Panc1 (cell line): ENCODE measurements around the gene S100A10. TPM values are rescaled to one million over a fixed set of nuclear protein-coding genes. Genes with fewer than 3 reads are reported as not detected.

ENCODE experiments used
- ATAC-seq: fragments of 200-7000 bp; cut with Tn5 transposase; 2 replicates; pipeline ENCODE4 v1.9.1; 2020; ENCODE audit warnings: mild to moderate bottlenecking, moderate library complexity
- BruUV-seq: library from RNA; stranded (reverse); fragments of 400-500 nt; replicated peaks from 2 replicates; lab custom pipeline; 2021; lab: Mats Ljungman, UMichigan
- CTCF ChIA-PET: fragments of 300-600 bp; sonication (Branson Sonifier 250); formaldehyde crosslinking; loops from one replicate; lab custom pipeline; 2022; ENCODE audit warnings: antibody characterized with exemption; lab: Charles Lee
- POLR2A ChIA-PET: fragments of 300-600 bp; sonication (Branson Sonifier 250); formaldehyde crosslinking; loops from one replicate; lab custom pipeline; 2022; ENCODE audit warnings: antibody characterized with exemption; lab: Charles Lee
- DNase-seq: peaks from one replicate; pipeline ENCODE4 v3.0.0-alpha.2; 2010; ENCODE audit warnings: low read depth, low spot score
- H3K27ac ChIP-seq: 2 replicates; pipeline ENCODE4 v1.5.1; 2011; ENCODE audit warnings: mild to moderate bottlenecking, low read length, inconsistent platforms
- H3K27me3 ChIP-seq: fragments of 200-500 bp; sonication (Bioruptor generic); 2 replicates; pipeline ENCODE4 v1.6.0; 2014; ENCODE audit warnings: low read length, inconsistent platforms; ENCODE audit not compliant: control insufficient read depth, insufficient read depth
- H3K36me3 ChIP-seq: fragments of 200-500 bp; sonication (Bioruptor generic); 2 replicates; pipeline ENCODE4 v1.5.1; 2014; ENCODE audit warnings: inconsistent platforms, mild to moderate bottlenecking, low read length, moderate library complexity; ENCODE audit not compliant: control insufficient read depth, insufficient read depth
- H3K4me1 ChIP-seq: 2 replicates; pipeline ENCODE4 v1.5.1; 2011; ENCODE audit warnings: inconsistent platforms, mild to moderate bottlenecking, low read length, moderate library complexity; ENCODE audit not compliant: control insufficient read depth, insufficient read depth
- H3K4me3 ChIP-seq, 2 experiments: 2 replicates each; pipeline ENCODE4 v1.5.1; 2011 to 2012; ENCODE audit warnings: low read depth in 2 of 2, low read length in 2 of 2, mild to moderate bottlenecking in 2 of 2, inconsistent platforms in 1 of 2, moderate library complexity in 1 of 2
- H3K9me3 ChIP-seq: fragments of 200-500 bp; sonication (Bioruptor generic); 2 replicates; pipeline ENCODE4 v1.5.1; 2014; ENCODE audit warnings: low read depth, mild to moderate bottlenecking, inconsistent platforms, low read length, moderate library complexity; ENCODE audit not compliant: control insufficient read depth, insufficient read depth
- POLR2AphosphoS5 ChIP-seq: IDR thresholded peaks from 2 replicates; pipeline ENCODE4 v1.6.1; 2012; ENCODE audit warnings: mild to moderate bottlenecking, low read depth, low read length, moderate library complexity
- SIN3A ChIP-seq: IDR thresholded peaks from 2 replicates; pipeline ENCODE4 v1.6.1; 2012; ENCODE audit warnings: low read depth, mild to moderate bottlenecking, low read length, moderate library complexity, borderline replicate concordance; ENCODE audit not compliant: insufficient read depth
- TCF7L2 ChIP-seq: IDR thresholded peaks from 2 replicates; pipeline ENCODE4 v1.6.1; 2011; ENCODE audit warnings: mild to moderate bottlenecking, low read depth, low read length, inconsistent platforms
- in situ Hi-C: cut with HindIII; loops from 2 replicates; pipeline ENCODE4 v1.10.0; 2016; ENCODE audit warnings: low sequenced_read_pairs, low pct_unique_long_range_greater_than_20kb
- intact Hi-C: fragments of 100-400 bp; cut with micrococcal nuclease; formaldehyde crosslinking; loops from one replicate; pipeline ENCODE4 v1.10.0; 2022; ENCODE audit not compliant: unreplicated experiment
- total RNA-seq: library from RNA; stranded (reverse); gene quantifications from one replicate; pipeline ENCODE4 v1.2.1, GENCODE V29; 2021; ENCODE audit not compliant: unreplicated experiment
- TF ChIP-seq, protein P1 (sequence below): fragments of 450-650 bp; IDR thresholded peaks from 2 replicates; pipeline ENCODE4 v1.5.1; 2017; ENCODE audit warnings: mild to moderate bottlenecking
- TF ChIP-seq, protein P2 (sequence below), 2 experiments: IDR thresholded peaks; 2 replicates each; pipeline ENCODE4 v1.6.1; 2011 to 2012; ENCODE audit warnings: low read depth in 2 of 2, control low read depth in 1 of 2, low read length in 1 of 2, mild to moderate bottlenecking in 1 of 2, moderate library complexity in 1 of 2; ENCODE audit not compliant: insufficient read depth in 1 of 2

S100A10 gene
- total RNA-seq, 1 experiment from 2014 or later, result 1,621 TPM

DNA sequence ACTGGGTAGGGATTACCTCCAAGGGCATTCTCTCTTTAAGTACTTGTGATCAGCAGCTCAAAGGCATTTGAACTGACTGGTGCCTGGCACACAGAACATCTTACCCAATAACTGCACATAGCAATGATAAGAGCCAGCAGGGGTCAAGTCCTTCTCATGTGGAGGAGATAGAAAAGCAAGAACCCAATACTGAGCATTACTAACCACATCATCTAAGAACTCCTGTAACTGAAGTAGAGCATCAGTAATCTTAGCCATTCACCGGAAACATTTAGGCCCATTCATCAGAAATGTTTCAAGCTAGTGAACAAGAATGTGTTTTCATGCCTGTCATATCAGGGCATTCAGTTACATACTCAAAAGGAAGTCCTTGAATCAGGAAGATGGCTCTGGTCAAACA lies 50.8 kb downstream of the S100A10 start:
- BruUV-seq, result no TSS peak
- POLR2A ChIA-PET, result no interaction called here
- Histone ChIP-seq H3K36me3 (no peaks in the 10 kb centered on the region), H3K27me3 (no peaks in the 10 kb centered on the region), H3K4me1 (peaks cover 52% of the 10 kb centered on the region), H3K27ac (peak overlapping the region; percentile 41; the same call in 1 of the 2 replicates), H3K4me3 (no peak overlapping the region), H3K9me3 (no peaks in the 10 kb centered on the region)
- in situ Hi-C loops (no loop called here), intact Hi-C loops (no loop called here)
- DNase-seq, result no peak
- CTCF ChIA-PET, result no interaction called here
- TF ChIP-seq, protein P1, sequence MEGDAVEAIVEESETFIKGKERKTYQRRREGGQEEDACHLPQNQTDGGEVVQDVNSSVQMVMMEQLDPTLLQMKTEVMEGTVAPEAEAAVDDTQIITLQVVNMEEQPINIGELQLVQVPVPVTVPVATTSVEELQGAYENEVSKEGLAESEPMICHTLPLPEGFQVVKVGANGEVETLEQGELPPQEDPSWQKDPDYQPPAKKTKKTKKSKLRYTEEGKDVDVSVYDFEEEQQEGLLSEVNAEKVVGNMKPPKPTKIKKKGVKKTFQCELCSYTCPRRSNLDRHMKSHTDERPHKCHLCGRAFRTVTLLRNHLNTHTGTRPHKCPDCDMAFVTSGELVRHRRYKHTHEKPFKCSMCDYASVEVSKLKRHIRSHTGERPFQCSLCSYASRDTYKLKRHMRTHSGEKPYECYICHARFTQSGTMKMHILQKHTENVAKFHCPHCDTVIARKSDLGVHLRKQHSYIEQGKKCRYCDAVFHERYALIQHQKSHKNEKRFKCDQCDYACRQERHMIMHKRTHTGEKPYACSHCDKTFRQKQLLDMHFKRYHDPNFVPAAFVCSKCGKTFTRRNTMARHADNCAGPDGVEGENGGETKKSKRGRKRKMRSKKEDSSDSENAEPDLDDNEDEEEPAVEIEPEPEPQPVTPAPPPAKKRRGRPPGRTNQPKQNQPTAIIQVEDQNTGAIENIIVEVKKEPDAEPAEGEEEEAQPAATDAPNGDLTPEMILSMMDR, result no peak
- TF ChIP-seq, protein P2, sequence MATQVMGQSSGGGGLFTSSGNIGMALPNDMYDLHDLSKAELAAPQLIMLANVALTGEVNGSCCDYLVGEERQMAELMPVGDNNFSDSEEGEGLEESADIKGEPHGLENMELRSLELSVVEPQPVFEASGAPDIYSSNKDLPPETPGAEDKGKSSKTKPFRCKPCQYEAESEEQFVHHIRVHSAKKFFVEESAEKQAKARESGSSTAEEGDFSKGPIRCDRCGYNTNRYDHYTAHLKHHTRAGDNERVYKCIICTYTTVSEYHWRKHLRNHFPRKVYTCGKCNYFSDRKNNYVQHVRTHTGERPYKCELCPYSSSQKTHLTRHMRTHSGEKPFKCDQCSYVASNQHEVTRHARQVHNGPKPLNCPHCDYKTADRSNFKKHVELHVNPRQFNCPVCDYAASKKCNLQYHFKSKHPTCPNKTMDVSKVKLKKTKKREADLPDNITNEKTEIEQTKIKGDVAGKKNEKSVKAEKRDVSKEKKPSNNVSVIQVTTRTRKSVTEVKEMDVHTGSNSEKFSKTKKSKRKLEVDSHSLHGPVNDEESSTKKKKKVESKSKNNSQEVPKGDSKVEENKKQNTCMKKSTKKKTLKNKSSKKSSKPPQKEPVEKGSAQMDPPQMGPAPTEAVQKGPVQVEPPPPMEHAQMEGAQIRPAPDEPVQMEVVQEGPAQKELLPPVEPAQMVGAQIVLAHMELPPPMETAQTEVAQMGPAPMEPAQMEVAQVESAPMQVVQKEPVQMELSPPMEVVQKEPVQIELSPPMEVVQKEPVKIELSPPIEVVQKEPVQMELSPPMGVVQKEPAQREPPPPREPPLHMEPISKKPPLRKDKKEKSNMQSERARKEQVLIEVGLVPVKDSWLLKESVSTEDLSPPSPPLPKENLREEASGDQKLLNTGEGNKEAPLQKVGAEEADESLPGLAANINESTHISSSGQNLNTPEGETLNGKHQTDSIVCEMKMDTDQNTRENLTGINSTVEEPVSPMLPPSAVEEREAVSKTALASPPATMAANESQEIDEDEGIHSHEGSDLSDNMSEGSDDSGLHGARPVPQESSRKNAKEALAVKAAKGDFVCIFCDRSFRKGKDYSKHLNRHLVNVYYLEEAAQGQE (IDR thresholded peaks at IDR 0.05; ENCODE audit: insufficient read depth in 1 of 2, low read depth in 2 of 2, low read length in 1 of 2), result no peak
- no peak for TF ChIP-seq TCF7L2
- no peak for TF ChIP-seq POLR2AphosphoS5
- TF ChIP-seq SIN3A, result no peak
- ATAC-seq, result no peak

DNA sequence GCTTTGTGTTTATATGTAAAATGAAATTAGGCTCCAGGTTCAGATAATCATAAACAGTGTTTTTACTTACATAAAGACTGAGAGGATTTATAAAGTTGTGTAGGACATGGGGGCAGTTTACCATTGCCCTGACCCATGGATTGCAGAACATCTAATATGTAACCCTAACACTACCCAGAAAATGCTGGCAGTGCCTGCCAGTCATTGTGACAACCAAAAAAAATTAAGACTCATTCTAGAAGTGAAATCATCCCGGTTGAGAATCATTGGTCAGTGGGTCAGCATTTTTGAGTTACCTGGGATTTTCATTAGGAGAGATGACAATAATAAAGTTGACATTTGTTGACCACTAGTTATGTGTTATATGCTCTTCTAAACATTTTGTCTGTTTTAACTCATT lies 53.1 kb downstream of the S100A10 start:
- ATAC-seq (no peak), DNase-seq (no peak)
- POLR2A ChIA-PET, result no interaction called here
- intact Hi-C loops (no loop called here), in situ Hi-C loops (no loop called here)
- H3K4me3 ChIP-seq, result no peak overlapping the region
- H3K4me1 ChIP-seq, result peaks cover 51% of the 10 kb centered on the region
- TF ChIP-seq, protein P1, result no peak
- TF ChIP-seq, protein P2 (IDR thresholded peaks at IDR 0.05; ENCODE audit: insufficient read depth in 1 of 2, low read depth in 2 of 2, low read length in 1 of 2), result no peak
- no peak for TF ChIP-seq POLR2AphosphoS5
- no peak for TF ChIP-seq TCF7L2
- no peak for TF ChIP-seq SIN3A
- no TSS peak for BruUV-seq
- H3K27me3 ChIP-seq, result no peaks in the 10 kb centered on the region
- H3K36me3 ChIP-seq, result no peaks in the 10 kb centered on the region
- no peaks in the 10 kb centered on the region for H3K9me3 ChIP-seq
- H3K27ac ChIP-seq, result peak overlapping the region; percentile 72; the same call in 1 of the 2 replicates
- CTCF ChIA-PET, result no interaction called here
